Measurements from ENCODE around the gene CDH23.

GRCh38 chr10:71513936-71514335 lies 117.2 kb downstream of the CDH23 start:
- no peak for TF ChIP-seq CTCF (IDR thresholded peaks at IDR 0.05)
- TF ChIP-seq ZFX (IDR thresholded peaks at IDR 0.05; ENCODE audit: borderline replicate concordance): no peak

Data from 22Rv1 (cell line).